ENCODE data around the gene TMEM158. TPM values are rescaled to one million over a fixed set of nuclear protein-coding genes. Genes with fewer than 3 reads are reported as not detected.

Gene TMEM158
- total RNA-seq, 1 experiment from 2014 or later, result 4.9 TPM

Other genes with a start within 250 kb of the TMEM158 start
- 1.1 TPM in 1 of 2 replicates, not detected in the other for gene CLEC3B, start 200.0 kb downstream of the TMEM158 start, total RNA-seq (2014; rRNA removed; shearing (Covaris generic))
- gene CDCP1, start 79.9 kb downstream of the TMEM158 start, total RNA-seq (2014; rRNA removed; shearing (Covaris generic)), result 12.9 and 20.6 TPM in 2 replicates
- gene LARS2, start 162.3 kb upstream of the TMEM158 start, total RNA-seq (2014; rRNA removed; shearing (Covaris generic)), result 13.7 and 14.7 TPM in 2 replicates